Measurements from ENCODE around the gene DHRS2.

GRCh38 chr14:23590198-23590597, 46.0 kb upstream of the DHRS2 start:
- TF ChIP-seq CTCF (IDR thresholded peaks at IDR 0.05) (no peak), FOSL2 (IDR thresholded peaks at IDR 0.05) (no peak), FOSL2 (CRISPR knock-in tag; IDR thresholded peaks at IDR 0.05) (no peak), RAD21 (conservative IDR thresholded peaks at IDR 0.05 in 1 of 2, IDR thresholded peaks at IDR 0.05 in 1 of 2) (no peak), EP300 (IDR thresholded peaks at IDR 0.05) (no peak), CEBPB (IDR thresholded peaks at IDR 0.05) (no peak), POLR2A (IDR thresholded peaks at IDR 0.05; ENCODE audit: low read length) (no peak), JUN (IDR thresholded peaks at IDR 0.05) (no peak)
